ENCODE data around the gene SLC43A1.
A peak's percentile ranks its signal among the peaks of the same experiment; 100 is the strongest.

The SLC43A1 gene

GRCh38 chr11:57497303-57498247 lies 17.9 kb downstream of the SLC43A1 start:
- peak; percentile 79 for DNase-seq

- no peak for DNase-seq
These were observed 19.2 kb downstream of the SLC43A1 start for GRCh38 chr11:57496109-57496820.

DNA sequence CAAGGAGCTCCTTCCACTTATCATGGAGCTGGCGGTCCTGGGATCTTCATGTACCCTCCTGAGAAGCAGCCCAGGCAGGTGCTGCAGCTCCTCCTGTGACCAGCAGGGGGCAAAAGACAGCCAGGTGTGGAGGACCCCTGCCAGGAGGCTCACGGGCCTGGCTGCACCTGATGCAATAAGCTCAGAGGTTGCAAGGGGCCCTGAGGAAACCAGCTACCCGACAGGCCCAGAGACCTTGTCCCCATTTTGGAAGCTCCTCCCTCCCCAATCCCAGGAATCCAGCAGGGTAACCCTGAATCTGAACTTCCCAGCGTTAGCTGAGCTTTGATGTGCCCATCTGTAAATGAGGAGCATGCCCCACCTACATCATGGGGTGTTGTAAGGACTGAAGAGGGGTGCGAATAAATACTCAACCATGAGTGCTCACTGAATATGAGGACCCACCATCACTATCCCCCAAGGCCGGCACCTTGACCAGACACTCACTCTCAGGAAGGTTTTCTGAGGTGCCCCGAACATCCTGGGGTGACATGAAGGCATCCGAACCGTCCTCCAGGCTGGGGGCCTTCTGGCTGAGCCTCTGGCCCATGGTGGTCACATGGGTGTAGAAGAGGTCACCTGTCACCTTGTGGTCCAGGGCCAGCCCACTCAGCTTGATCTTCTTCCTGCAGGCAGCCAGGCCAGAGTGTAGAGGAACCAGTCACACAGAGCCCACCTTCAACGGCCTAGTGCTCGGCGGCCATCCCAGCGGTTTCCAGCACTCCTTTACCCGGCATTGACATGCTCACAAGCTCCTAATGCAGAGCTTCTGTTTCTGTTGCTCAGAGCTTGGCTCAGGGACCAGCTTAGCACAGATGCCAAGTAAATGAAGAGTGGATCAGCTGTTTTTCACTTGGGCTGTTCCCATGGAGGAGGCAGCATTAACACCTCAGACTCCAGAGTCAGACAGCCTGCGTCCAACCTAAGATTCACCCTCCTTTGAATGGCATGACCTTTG lies 21.7 kb downstream of the SLC43A1 start:
- peak; percentile 72 for DNase-seq

GRCh38 chr11:57491371-57492061 lies 24.0 kb downstream of the SLC43A1 start:
- no peak for DNase-seq

- no peak for DNase-seq
These were observed 24.9 kb downstream of the SLC43A1 start for GRCh38 chr11:57490456-57491248.

DNA sequence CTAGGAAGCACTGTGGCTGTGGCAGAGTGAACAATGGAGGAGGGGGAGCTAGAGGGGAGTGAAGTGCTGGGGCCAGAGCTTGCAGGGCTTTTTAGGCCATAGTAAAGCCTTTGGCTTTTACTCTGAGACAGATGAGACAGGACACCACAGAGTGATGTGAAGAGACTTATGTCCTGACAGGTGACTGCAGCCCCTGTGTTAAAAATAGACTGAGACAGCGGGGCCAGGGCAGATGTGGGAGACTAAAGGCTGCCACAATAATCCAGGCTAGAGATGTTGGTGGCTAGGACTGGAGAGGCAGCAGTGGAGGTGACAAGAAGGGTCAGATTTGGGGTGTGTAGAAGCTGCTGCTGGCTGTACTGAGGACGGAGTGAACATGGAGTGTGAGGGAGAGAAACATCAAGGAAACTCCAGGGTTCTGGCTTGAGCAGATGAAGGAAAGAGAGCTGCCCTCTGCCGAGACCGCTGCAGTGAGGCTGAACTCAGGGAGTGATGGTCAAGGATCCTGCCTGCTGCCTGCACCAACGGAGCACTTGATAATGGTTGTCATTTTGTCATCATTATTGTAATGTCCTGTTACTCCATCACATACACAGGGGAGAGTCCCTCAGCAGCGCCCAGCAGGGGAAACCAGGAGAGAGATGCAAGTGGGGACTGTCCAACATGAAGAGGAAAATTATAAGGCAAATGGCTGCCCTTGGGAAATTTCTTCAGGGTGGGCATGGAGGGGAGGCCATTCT lies 27.4 kb downstream of the SLC43A1 start:
- no peak for DNase-seq

DNA sequence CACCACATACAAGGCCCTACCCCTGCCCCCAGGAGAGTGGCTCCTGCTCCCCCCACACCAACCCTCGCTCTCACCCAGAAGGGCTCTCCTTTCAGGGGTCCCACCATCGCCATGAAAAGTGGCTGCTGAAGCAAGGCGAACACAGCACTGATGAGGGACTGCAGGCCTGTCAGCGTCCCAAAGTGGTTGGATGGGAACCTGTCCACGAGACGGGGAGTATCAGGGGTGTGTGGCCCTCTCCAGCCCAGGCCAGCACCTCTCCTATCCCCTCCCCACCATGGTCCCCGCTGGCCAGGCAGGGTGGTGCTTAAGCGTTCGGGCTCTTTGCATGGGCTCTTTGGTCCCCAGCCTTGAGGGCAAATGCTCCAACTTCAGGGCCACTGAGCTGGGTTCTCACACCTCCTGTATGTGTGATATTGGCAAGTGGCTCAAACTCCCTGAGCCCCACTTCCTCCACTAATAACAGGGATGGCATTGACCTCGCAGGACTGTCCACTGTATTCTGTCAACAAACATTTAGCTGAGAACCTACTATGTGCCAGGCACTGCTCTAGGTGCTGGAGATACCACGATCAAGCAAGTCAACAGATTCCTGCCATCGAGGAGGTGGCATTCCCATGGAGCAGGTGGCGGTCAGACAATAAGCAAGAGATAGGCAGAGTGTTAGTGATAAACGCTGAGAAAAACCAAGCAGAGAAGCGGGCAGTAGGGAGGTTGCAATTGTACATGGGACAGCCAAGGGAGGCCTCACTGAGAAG lies 28.3 kb downstream of the SLC43A1 start:
- no peak for DNase-seq

DNA sequence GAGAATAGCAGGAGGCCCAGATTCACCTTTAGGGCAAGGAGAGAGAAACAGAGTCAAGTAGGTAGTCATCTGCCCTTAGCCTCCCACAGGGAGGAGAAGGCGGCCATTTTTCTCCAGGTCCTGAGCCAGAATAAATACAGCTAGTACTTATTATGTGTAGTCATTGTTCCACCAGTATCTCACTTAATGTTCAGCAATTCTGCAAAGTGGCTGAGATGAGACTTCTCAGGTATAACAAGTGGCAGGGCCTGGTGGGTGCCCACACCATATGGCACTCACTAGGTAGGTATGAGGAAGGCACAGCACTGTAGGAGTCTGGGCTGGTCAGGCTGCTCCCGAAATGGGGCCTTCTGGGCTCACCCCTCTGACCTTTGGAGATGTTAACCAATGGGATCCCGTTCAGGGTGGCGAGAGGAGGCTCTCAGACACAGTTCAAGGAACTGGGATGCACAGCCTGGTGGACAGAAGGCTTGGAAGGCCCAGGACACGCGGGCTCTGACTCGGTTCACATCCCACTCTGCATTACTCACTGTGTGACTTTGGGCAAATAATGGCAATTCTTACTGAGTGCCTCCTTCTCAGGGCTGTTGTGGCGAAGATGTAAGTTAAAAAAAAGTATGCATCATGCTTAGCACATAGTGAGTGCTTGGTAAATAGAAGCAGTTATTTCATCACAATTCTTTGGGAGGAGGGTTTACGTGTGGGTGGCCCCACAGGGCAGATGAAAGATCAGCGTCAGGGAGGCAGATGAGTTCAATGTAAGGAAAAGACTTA lies 30.1 kb downstream of the SLC43A1 start:
- no peak for DNase-seq

DNA sequence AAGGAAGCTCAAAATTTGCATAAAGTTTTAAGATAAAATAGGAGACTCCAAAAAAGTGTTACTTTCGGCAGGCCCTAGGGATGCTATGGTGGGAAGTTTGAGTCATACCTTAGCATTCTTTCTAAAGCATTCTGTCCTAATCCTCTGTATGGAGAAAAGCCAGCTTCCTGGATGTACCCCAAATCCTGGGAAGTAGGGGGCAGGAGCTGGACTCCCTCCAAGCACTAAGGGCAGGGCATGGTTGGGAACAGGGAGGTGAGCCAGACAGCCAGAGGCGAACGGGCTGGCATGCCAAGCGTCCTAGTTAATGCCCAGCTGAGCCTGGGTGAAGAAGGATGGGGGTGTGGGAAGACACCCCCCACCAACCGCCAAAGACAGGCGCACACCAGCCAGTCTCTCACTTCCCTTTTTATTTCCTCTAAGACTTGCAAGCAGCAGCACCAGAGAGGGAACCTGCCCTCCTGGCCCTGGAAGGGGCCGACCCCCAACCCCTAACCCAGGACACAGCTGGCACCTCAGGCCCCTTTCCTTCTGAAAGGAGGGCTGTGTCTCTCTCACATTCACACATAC lies 31.3 kb downstream of the SLC43A1 start:
- no peak for DNase-seq

DNA sequence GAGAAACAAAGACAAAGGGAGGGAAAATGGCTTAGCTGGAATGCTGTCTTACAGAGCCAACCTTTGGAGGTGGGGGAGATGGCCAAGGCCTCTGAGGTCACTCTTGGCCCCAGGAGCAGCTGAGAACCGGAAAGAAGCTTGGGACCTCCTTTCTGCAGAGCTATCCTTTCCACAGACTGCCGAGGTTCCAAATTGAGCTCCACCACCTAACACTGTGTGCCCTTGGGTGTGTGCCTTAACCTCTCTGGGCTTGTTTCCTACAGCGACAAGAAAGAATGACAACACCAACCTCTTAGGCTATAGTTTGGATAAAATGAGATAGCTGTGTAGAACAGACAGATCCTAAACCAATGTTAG lies 32.0 kb downstream of the SLC43A1 start:
- no peak for DNase-seq

GRCh38 chr11:57482782-57483561 lies 32.5 kb downstream of the SLC43A1 start:
- peak; percentile 67 for DNase-seq

DNA sequence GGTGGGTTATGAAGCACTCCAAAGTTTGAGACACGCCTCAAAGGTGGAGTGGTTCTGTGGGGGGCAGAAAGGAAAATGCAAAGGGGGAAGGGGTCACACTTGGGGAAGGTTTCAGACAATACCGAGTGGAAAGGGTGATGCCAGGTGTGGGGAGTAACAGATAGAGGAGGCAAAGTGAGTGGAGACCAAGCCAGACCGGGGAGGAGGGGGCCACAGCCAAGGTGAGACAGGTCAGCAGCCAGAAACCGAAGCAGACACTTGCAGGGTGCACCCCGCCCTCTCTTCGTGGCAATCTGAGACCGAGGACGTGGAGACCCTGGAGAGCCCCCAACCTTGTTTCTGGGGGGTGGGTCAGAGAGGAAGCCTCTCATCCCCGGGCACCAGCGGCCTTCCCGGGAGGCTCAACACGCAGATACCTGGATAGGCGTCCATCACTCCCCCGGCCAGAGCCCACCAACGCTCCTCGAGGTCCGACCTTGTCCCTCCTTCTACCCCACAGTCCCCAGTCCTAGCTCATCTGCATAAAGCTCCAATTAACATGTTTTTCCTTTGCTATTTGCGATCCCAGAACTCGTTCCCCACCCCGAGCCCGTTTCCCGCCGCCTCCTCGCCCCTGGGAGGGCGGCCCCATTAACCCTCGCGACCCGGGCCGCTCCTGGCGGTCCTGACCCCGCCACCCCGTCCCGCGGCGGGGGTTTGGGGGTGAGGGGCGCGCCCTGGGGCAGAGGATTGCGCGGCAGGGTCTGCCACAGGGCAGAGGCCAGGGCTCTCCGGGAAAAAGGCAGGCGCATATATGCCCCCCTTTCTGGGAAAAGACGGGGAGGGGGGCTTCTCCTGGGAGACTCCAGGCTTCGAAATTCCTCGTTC lies 33.4 kb downstream of the SLC43A1 start:
- DNase-seq: no peak

GRCh38 chr11:57481315-57481714 lies 34.2 kb downstream of the SLC43A1 start:
- no peak for DNase-seq

- DNase-seq: peak; percentile 53
These were observed 34.9 kb downstream of the SLC43A1 start for GRCh38 chr11:57480409-57481137.

GRCh38 chr11:57479911-57480310 lies 35.6 kb downstream of the SLC43A1 start:
- no peak for DNase-seq

GRCh38 chr11:57479021-57479663 lies 36.4 kb downstream of the SLC43A1 start:
- no peak for DNase-seq
